GM21515 (cell line): Measurements from ENCODE around the gene SHISA4.

Experiments used
- ATAC-seq: cut with Tn5 transposase; IDR thresholded peaks from one replicate; pipeline ENCODE4 v1.9.1; 2021; ENCODE audit not compliant: unreplicated experiment

The SHISA4 gene

GRCh38 chr1:201881617-201882016, 7.1 kb upstream of the SHISA4 start:
- no peak for ATAC-seq

GRCh38 chr1:201882665-201883132, 6.0 kb upstream of the SHISA4 start:
- no peak for ATAC-seq

- no peak for ATAC-seq
These were observed 5.4 kb upstream of the SHISA4 start for GRCh38 chr1:201883266-201883665.

GRCh38 chr1:201883786-201884185, 4.9 kb upstream of the SHISA4 start:
- no peak for ATAC-seq

GRCh38 chr1:201884425-201884824, 4.3 kb upstream of the SHISA4 start:
- ATAC-seq = no peak

GRCh38 chr1:201885531-201886075, 3.1 kb upstream of the SHISA4 start:
- ATAC-seq = no peak

- ATAC-seq = no peak
These were observed 2.4 kb upstream of the SHISA4 start for GRCh38 chr1:201886103-201886885.

- no peak for ATAC-seq
These were observed 1.4 kb upstream of the SHISA4 start for GRCh38 chr1:201887116-201887866.

- ATAC-seq = no peak
These were observed 631 bp downstream of the SHISA4 start for GRCh38 chr1:201889090-201889968.

GRCh38 chr1:201890223-201890622, 1.5 kb downstream of the SHISA4 start:
- ATAC-seq = no peak

GRCh38 chr1:201890806-201891450, 2.2 kb downstream of the SHISA4 start:
- ATAC-seq = no peak

- ATAC-seq = no peak
These were observed 2.9 kb downstream of the SHISA4 start for GRCh38 chr1:201891451-201892045.

GRCh38 chr1:201892211-201892610, 3.5 kb downstream of the SHISA4 start:
- ATAC-seq = no peak

- no peak for ATAC-seq
These were observed 4.7 kb downstream of the SHISA4 start for GRCh38 chr1:201893431-201893830.

- ATAC-seq = no peak
These were observed 5.8 kb downstream of the SHISA4 start for GRCh38 chr1:201894343-201895119.

- no peak for ATAC-seq
These were observed 6.5 kb downstream of the SHISA4 start for GRCh38 chr1:201895120-201895665.

GRCh38 chr1:201895913-201896807, 7.5 kb downstream of the SHISA4 start:
- peak; percentile 73 for ATAC-seq

GRCh38 chr1:201896951-201897391, 8.3 kb downstream of the SHISA4 start:
- ATAC-seq = no peak
